SK-N-MC (cell line): Measurements from ENCODE around the gene MRTO4.
"Not testable (repeated sequence)": the region's sequence is repeated elsewhere in the genome, so short reads cannot be mapped to it uniquely, and the experiment has no call there.

Experiments
- DNase-seq: peaks from one replicate; pipeline ENCODE4 v3.0.0-alpha.2; 2011; ENCODE audit warnings: low read depth, low spot score
- H3K27ac ChIP-seq: fragments of 200-600 bp; sonication (generic); 2 replicates; pipeline ENCODE4 v1.5.1; 2016; ENCODE audit warnings: mixed run types
- H3K36me3 ChIP-seq: fragments of 200-600 bp; sonication (generic); 2 replicates; pipeline ENCODE4 v1.6.1; 2017; ENCODE audit warnings: antibody characterized with exemption, low read length, mixed read lengths; ENCODE audit not compliant: insufficient read depth
- H3K4me3 ChIP-seq: fragments of 200-600 bp; sonication (generic); 2 replicates; pipeline ENCODE4 v1.5.1; 2016
- H3K9ac ChIP-seq: fragments of 200-600 bp; sonication (generic); 2 replicates; pipeline ENCODE4 v1.8.0; 2017; ENCODE audit warnings: mixed run types, mixed read lengths; ENCODE audit not compliant: insufficient read length
- H3K9me3 ChIP-seq: fragments of 200-600 bp; sonication (generic); 2 replicates; pipeline ENCODE4 v1.6.1; 2017; ENCODE audit warnings: low read depth, mild to moderate bottlenecking, antibody characterized with exemption, low read length, moderate library complexity, mixed read lengths
- EZH2 ChIP-seq: fragments of 200-600 bp; sonication (generic); IDR thresholded peaks from one replicate; pipeline ENCODE4 v1.6.1; 2017; ENCODE audit warnings: antibody characterized with exemption
- FOXP2 ChIP-seq: optimal IDR thresholded peaks from 2 replicates; pipeline ENCODE3; 2011; ENCODE audit warnings: mild to moderate bottlenecking, moderate library complexity; ENCODE audit not compliant: insufficient read depth; ENCODE audit errors: extremely low read length, control extremely low read depth
- POLR2AphosphoS5 ChIP-seq: IDR thresholded peaks from 2 replicates; pipeline ENCODE4 v1.6.1; 2012; ENCODE audit warnings: mild to moderate bottlenecking, low read depth, low read length, borderline replicate concordance

Gene MRTO4

GRCh38 chr1:19300211-19300610 is 48.6 kb downstream of the MRTO4 start:
- Histone ChIP-seq H3K36me3 (peaks cover 35% of the 10 kb centered on the region), H3K27ac (no peak overlapping the region), H3K4me3 (no peak overlapping the region), H3K9ac (no peak overlapping the region), H3K9me3 (no peaks in the 10 kb centered on the region)
- TF ChIP-seq FOXP2 (no peak), EZH2 (no peak), POLR2AphosphoS5 (no peak; the same call in 1 of the 2 replicates)
- no peak for DNase-seq

- H3K9ac ChIP-seq, DNase-seq, H3K27ac ChIP-seq, H3K4me3 ChIP-seq, H3K9me3 ChIP-seq: not testable (repeated sequence)
- peaks cover 66% of the 10 kb centered on the region for H3K36me3 ChIP-seq
Measured at GRCh38 chr1:19304081-19304480, 52.5 kb downstream of the MRTO4 start.

GRCh38 chr1:19305880-19306279 is 54.3 kb downstream of the MRTO4 start:
- H3K4me3 ChIP-seq = no peak overlapping the region
- TF ChIP-seq POLR2AphosphoS5 = no peak
- no peak for TF ChIP-seq EZH2
- no peak for TF ChIP-seq FOXP2
- H3K9me3 ChIP-seq = no peaks in the 10 kb centered on the region
- no peak overlapping the region for H3K9ac ChIP-seq
- H3K36me3 ChIP-seq = peaks cover 69% of the 10 kb centered on the region
- DNase-seq = no peak
- no peak overlapping the region for H3K27ac ChIP-seq

- peaks cover 67% of the 10 kb centered on the region for H3K36me3 ChIP-seq
- H3K4me3 ChIP-seq = no peak overlapping the region
- no peak overlapping the region for H3K27ac ChIP-seq
- H3K9me3 ChIP-seq = no peaks in the 10 kb centered on the region
- no peak for TF ChIP-seq EZH2
- TF ChIP-seq POLR2AphosphoS5 = no peak
- no peak for TF ChIP-seq FOXP2
- DNase-seq = no peak
- H3K9ac ChIP-seq = no peak overlapping the region
Measured at GRCh38 chr1:19306941-19307340, 55.3 kb downstream of the MRTO4 start.

- Histone ChIP-seq H3K9ac (no peak overlapping the region), H3K9me3 (no peaks in the 10 kb centered on the region), H3K4me3 (no peak overlapping the region), H3K36me3 (peaks cover 59% of the 10 kb centered on the region), H3K27ac (no peak overlapping the region)
- TF ChIP-seq POLR2AphosphoS5 (no peak), EZH2 (no peak), FOXP2 (no peak)
- no peak for DNase-seq
Measured at GRCh38 chr1:19307794-19308508, 56.3 kb downstream of the MRTO4 start.

GRCh38 chr1:19308509-19308907 is 56.9 kb downstream of the MRTO4 start:
- H3K27ac ChIP-seq = no peak overlapping the region
- TF ChIP-seq POLR2AphosphoS5 = no peak
- TF ChIP-seq FOXP2 = no peak
- TF ChIP-seq EZH2 = no peak
- DNase-seq = no peak

GRCh38 chr1:19309123-19309813 is 57.7 kb downstream of the MRTO4 start:
- no peak for DNase-seq
- Histone ChIP-seq H3K36me3 (peaks cover 46% of the 10 kb centered on the region), H3K9ac (no peak overlapping the region), H3K27ac (no peak overlapping the region), H3K4me3 (no peak overlapping the region), H3K9me3 (no peaks in the 10 kb centered on the region)
- TF ChIP-seq EZH2 = no peak
- TF ChIP-seq FOXP2 = no peak
- TF ChIP-seq POLR2AphosphoS5 = no peak

More at GRCh38 chr1:19308509-19308907, 56.9 kb downstream of the MRTO4 start:
- Histone ChIP-seq H3K36me3 (peaks cover 53% of the 10 kb centered on the region), H3K4me3 (no peak overlapping the region), H3K9ac (no peak overlapping the region), H3K9me3 (no peaks in the 10 kb centered on the region)
